Body of pancreas (tissue), 4 donors: Measurements from ENCODE around the gene PCDHGC4. TPM values are rescaled to one million over a fixed set of nuclear protein-coding genes. Genes with fewer than 3 reads are reported as not detected.
A peak's percentile ranks its signal among the peaks of the same experiment; 100 is the strongest.

Source experiments
- ATAC-seq: fragments of 150-250 bp; one replicate; pipeline ENCODE4 v1.9.1; 2016
- DNase-seq, 4 donors: peaks; one replicate each; pipeline ENCODE4 v3.0.0-alpha.2; 2019
- H3K27ac ChIP-seq, 4 donors: fragments of 200-600 bp; sonication (generic); 1 replicate in 3 of 4; 2 replicates in 1 of 4; pipeline versions ENCODE4 v1.5.1 to v1.6.1; 2016 to 2019; ENCODE audit warnings: mild to moderate bottlenecking in 1 of 4, mixed read lengths in 1 of 4, moderate library complexity in 1 of 4
- H3K27me3 ChIP-seq, 2 donors: fragments of 200-600 bp; sonication (generic); one replicate each; pipeline ENCODE4 v1.6.0; 2016; ENCODE audit warnings: mild to moderate bottlenecking in 1 of 2
- H3K36me3 ChIP-seq, 2 donors: fragments of 200-600 bp; sonication (generic); replicated peaks in 1 of 2; 2 replicates each; pipeline ENCODE4 v1.5.1; 2016; ENCODE audit warnings: low read depth in 2 of 2; ENCODE audit not compliant: insufficient read depth in 1 of 2
- H3K4me1 ChIP-seq: fragments of 200-600 bp; sonication (generic); one replicate; pipeline ENCODE4 v1.6.0; 2016
- H3K4me3 ChIP-seq, 2 donors: fragments of 200-600 bp; sonication (generic); 1 replicate in 1 of 2; 2 replicates in 1 of 2; pipeline ENCODE4 v1.5.1; 2016 to 2019
- H3K9me3 ChIP-seq, 3 donors: fragments of 200-600 bp; sonication (generic); 1 replicate in 2 of 3; 2 replicates in 1 of 3; pipeline ENCODE4 v1.5.1; 2016
- POLR2A ChIP-seq, 3 donors: fragments of 450-650 bp; IDR thresholded peaks; one replicate each; pipeline ENCODE4 v1.6.1; 2016; ENCODE audit warnings: antibody characterized with exemption in 3 of 3, mild to moderate bottlenecking in 2 of 3
- WGBS, 2 donors: methylation state at CpG; one replicate each; pipeline ENCODE4 v1.1.5; 2017; 5-methylcytosine and 5-hydroxymethylcytosine counted together
- intact Hi-C: fragments of 100-400 bp; cut with DNase I; formaldehyde crosslinking; loops from one replicate; pipeline ENCODE4 v1.15.1; 2023
- total RNA-seq, 2 donors: library from RNA; depleted of rRNA; stranded (reverse); fragments of >200 nt; gene quantifications; one replicate each; pipeline ENCODE4 v1.1.0, GENCODE V29; 2016
- TF ChIP-seq, protein P1 (sequence below), 7 experiments: fragments of 450-650 bp in 4 of 7; fragments of 200-600 bp in 3 of 7; sonication (generic) in 3 of 7; IDR thresholded peaks; one replicate each; pipeline ENCODE4 v1.5.1; 2016 to 2019; ENCODE audit warnings: antibody characterized with exemption in 7 of 7

PCDHGC4 gene
- total RNA-seq, 2 donors from 2014 or later: 1.6 to 2.0 TPM

DNA sequence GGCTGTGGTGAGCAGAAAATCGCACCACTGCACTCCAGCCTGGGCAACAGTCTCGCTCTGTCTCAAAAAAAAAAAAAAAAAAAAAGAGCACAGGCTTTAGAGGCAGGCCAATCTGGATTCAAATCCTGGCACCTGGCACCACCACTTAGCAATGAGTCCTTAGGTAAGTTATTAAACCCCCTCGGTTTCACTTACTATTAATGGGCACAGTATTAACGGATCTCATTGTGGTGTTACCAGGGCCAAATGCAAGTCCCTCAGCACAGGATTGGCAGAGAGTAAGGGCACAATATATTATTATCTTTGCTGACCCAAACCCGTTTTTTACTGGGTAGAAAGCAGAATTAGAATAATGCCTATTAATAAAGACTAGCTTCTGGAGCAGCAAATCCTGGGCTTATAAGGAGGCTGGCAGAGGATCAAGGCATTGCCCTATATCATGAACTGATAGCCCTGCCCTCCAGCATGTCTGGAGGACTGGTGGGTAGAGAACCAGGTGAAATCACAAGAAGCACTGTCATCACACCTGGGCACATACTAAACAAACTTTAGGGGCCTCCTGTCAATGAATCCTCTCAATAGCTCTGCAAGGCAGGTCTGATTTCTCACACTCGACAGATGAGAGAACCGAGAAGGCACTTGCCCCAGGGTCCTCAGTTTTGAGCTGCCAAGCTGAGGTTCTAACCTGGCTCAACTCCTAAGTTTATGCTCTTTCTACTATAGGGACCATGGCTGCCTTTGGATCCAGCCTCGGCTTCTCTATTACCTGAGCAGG lies 21.7 kb downstream of the PCDHGC4 start:
- Histone ChIP-seq H3K27ac (no peak overlapping the region), H3K9me3 (no peaks in the 10 kb centered on the region)
- 87 to 89% methylated on average over 6 to 8 of the region's 8 CpGs for WGBS, 2 donors

DNA sequence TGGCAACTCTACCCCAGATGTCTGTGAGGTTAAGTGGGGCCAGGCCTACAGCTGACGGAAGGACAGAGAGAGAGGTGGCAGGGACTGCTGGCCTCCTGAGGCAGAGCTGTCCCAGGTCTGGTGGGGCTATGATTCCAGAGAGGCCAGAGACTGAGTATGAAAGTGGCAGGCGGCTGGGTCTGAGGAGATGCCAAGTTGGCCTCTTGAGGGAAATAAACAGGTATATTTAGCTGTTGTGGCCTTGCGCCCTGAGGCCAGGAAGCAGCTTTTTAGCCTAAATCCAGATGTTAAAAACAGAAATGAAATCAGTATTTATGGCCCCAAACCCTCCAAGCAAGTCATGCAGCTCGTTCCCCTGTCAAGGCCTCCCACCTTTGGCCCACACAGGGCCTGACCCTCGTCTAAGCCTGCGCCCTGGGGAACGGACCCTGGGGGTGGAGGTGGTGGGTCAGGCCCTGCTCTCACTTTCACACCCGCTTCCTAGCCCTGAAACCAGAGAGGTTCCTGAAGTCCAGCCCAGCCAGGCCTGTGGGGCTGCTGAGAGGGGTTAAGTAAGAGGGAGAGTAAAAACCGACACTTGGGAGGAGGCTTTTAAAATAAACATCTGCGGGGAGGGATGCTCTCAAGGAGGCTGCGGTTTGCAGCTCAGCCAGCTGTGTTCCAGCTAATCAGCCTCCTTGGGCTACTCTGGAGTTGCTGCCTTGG lies 22.7 kb downstream of the PCDHGC4 start:
- WGBS, 2 donors: 82 to 83% methylated on average over 11 of the region's 11 CpGs
- TF ChIP-seq, protein P1, sequence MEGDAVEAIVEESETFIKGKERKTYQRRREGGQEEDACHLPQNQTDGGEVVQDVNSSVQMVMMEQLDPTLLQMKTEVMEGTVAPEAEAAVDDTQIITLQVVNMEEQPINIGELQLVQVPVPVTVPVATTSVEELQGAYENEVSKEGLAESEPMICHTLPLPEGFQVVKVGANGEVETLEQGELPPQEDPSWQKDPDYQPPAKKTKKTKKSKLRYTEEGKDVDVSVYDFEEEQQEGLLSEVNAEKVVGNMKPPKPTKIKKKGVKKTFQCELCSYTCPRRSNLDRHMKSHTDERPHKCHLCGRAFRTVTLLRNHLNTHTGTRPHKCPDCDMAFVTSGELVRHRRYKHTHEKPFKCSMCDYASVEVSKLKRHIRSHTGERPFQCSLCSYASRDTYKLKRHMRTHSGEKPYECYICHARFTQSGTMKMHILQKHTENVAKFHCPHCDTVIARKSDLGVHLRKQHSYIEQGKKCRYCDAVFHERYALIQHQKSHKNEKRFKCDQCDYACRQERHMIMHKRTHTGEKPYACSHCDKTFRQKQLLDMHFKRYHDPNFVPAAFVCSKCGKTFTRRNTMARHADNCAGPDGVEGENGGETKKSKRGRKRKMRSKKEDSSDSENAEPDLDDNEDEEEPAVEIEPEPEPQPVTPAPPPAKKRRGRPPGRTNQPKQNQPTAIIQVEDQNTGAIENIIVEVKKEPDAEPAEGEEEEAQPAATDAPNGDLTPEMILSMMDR (IDR thresholded peaks at IDR 0.05): no peak
- TF ChIP-seq POLR2A (IDR thresholded peaks at IDR 0.05): no peak
- Histone ChIP-seq H3K4me1 (peaks cover 6% of the 10 kb centered on the region), H3K4me3 (no peak overlapping the region), H3K27me3 (no peaks in the 10 kb centered on the region), H3K9me3 (no peaks in the 10 kb centered on the region), H3K27ac (peak overlapping the region in 2 of 4 donors; percentile 16 to 38), H3K36me3 (no peaks in the 10 kb centered on the region)
- DNase-seq (peak in 1 of 4 donors; percentile 26), ATAC-seq (no peak)
- intact Hi-C loops: no loop called here

More for the DNA sequence above, 21.7 kb downstream of the PCDHGC4 start:
- no peak overlapping the region for H3K4me3 ChIP-seq
- no peaks in the 10 kb centered on the region for H3K27me3 ChIP-seq
- ATAC-seq (no peak), DNase-seq (no peak)
- no peaks in the 10 kb centered on the region for H3K36me3 ChIP-seq
- TF ChIP-seq, protein P1 (IDR thresholded peaks at IDR 0.05): no peak
- TF ChIP-seq POLR2A (IDR thresholded peaks at IDR 0.05): no peak
- intact Hi-C loops: no loop called here
- H3K4me1 ChIP-seq: no peaks in the 10 kb centered on the region

DNA sequence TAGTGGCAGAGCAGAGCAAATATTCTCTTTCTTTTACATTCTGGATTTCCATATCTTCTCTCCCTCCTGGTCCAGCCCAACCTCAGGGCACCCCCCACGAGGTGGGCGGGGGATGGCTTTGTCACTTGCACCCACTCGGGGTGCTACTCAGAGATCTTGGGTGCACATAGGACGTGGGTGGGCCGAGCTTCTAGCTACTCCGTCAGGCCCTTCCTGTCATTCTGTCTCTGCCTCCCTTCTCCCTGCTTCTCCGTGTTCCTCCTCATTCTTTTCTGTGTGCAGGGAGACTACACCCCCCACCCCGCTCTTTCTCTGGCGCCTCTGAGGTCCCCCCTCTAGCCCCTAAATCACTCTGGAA lies 23.6 kb downstream of the PCDHGC4 start:
- ATAC-seq: no peak
- TF ChIP-seq, protein P1 (IDR thresholded peaks at IDR 0.05): no peak
- TF ChIP-seq POLR2A (IDR thresholded peaks at IDR 0.05): no peak
- Histone ChIP-seq H3K4me1 (peaks cover 12% of the 10 kb centered on the region), H3K4me3 (no peak overlapping the region), H3K9me3 (no peaks in the 10 kb centered on the region), H3K27ac (peak overlapping the region in 2 of 4 donors; percentile 18 to 38), H3K27me3 (no peaks in the 10 kb centered on the region), H3K36me3 (no peaks in the 10 kb centered on the region)
- intact Hi-C loops: no loop called here
- 68 to 76% methylated on average over 9 of the region's 9 CpGs for WGBS, 2 donors
- no peak for DNase-seq

DNA sequence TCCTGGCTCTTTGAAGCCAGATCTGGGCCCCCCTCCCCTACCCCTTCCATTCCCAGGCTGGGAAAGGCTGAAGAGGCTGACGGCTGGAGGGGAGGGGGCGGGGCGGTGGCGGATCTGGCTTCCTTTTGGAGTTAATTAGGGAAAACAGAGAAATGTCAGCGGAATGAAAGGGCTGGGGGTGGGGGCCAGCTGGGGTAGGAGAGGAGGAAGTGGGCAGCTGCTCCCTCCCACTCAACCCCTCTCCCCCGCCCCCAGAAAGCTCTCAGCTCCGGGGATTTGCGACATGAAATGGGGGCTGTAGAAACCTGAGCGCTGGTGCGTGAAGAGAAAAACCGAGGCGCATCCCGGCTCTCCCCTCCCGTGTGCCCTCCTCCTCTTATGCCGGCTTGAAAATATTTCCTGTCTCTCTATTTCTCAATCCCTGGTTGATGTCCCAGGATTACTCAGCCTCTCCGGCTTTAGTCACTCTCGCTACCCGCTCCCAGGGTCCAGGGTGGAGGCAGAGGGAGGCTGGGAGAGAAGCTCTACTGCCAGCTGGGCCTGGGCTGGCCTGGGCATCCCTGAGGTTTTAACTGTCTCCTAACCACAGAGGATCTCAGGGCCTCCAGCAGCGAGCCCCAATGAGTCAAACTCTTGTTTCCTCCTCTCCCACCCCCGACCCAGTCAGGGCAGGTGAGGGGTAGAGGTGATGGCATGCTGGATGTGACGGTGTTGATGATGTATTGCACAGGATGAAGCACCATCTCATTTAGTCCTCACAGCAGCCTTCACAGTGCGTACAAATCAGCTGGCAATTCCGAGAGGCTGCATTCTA lies 24.2 kb downstream of the PCDHGC4 start:
- H3K9me3 ChIP-seq: no peaks in the 10 kb centered on the region
- no peak for TF ChIP-seq POLR2A (IDR thresholded peaks at IDR 0.05)
- TF ChIP-seq, protein P1 (IDR thresholded peaks at IDR 0.05): no peak
- H3K4me1 ChIP-seq: peaks cover 18% of the 10 kb centered on the region
- DNase-seq (peak in 2 of 4 donors; percentile 26 to 28), ATAC-seq (peak; percentile 16)
- H3K4me3 ChIP-seq: no peak overlapping the region
- H3K27me3 ChIP-seq: no peaks in the 10 kb centered on the region
- 64 to 70% methylated on average over 22 to 23 of the region's 23 CpGs for WGBS, 2 donors
- peak overlapping the region in 2 of 4 donors; percentile 18 to 38 for H3K27ac ChIP-seq
- intact Hi-C loops: no loop called here
- no peaks in the 10 kb centered on the region for H3K36me3 ChIP-seq
